Naive thymus-derived CD8-positive, alpha-beta T cell (primary cell): ENCODE measurements around the gene CAVIN3. TPM values are rescaled to one million over a fixed set of nuclear protein-coding genes. Genes with fewer than 3 reads are reported as not detected.
"Not testable (repeated sequence)": the region's sequence is repeated elsewhere in the genome, so short reads cannot be mapped to it uniquely, and the experiment has no call there.

Experiments
- ATAC-seq, 2 donors: fragments of 150-1000 bp; cut with Tn5 transposase in 1 of 2; sonication (Bioruptor Pico), chemical (Tn5 transposase) in 1 of 2; 1 replicate in 1 of 2; 2 replicates in 1 of 2; pipeline ENCODE4 v1.10.0; 2021; ENCODE audit warnings: mild to moderate bottlenecking in 2 of 2, moderate library complexity in 2 of 2
- POLR2A ChIA-PET: fragments of 350-600 bp; sonication (Branson Sonifier 250); formaldehyde crosslinking; loops from one replicate; lab custom pipeline; 2021; ENCODE audit warnings: antibody characterized with exemption; lab: Charles Lee
- DNase-seq, 10 donors: peaks; one replicate each; pipeline versions ENCODE4 v3.0.0 to v3.0.0-alpha.2; 2020 to 2022
- H3K27ac Mint-ChIP-seq, 10 donors: one replicate each; pipeline ENCODE4 v1.8.0; 2020 to 2022; ENCODE audit warnings: mild to moderate bottlenecking in 10 of 10, mixed read lengths in 10 of 10, moderate library complexity in 4 of 10, inconsistent platforms in 1 of 10
- H3K27me3 Mint-ChIP-seq, 5 donors: one replicate each; pipeline ENCODE4 v1.8.0; 2021 to 2022; ENCODE audit warnings: mixed read lengths in 5 of 5
- H3K36me3 Mint-ChIP-seq, 3 donors: one replicate each; pipeline ENCODE4 v1.8.0; 2020 to 2022; ENCODE audit warnings: mixed read lengths in 3 of 3, mild to moderate bottlenecking in 2 of 3, inconsistent platforms in 1 of 3
- H3K4me1 Mint-ChIP-seq, 4 donors: one replicate each; pipeline ENCODE4 v1.8.0; 2021 to 2022; ENCODE audit warnings: mixed read lengths in 4 of 4
- H3K4me3 Mint-ChIP-seq, 10 donors: one replicate each; pipeline ENCODE4 v1.8.0; 2020 to 2022; ENCODE audit warnings: mild to moderate bottlenecking in 10 of 10, mixed read lengths in 10 of 10, moderate library complexity in 6 of 10, inconsistent platforms in 1 of 10
- H3K9me3 Mint-ChIP-seq, 9 donors: one replicate each; pipeline ENCODE4 v1.8.0; 2020 to 2022; ENCODE audit warnings: mixed read lengths in 9 of 9, mild to moderate bottlenecking in 3 of 9, inconsistent platforms in 1 of 9, moderate library complexity in 1 of 9
- polyA plus RNA-seq, 3 donors: library from polyadenylated mRNA; unstranded; fragments of 300-500 nt; fragmentation: Illumina TruSeq; gene quantifications; one replicate each; pipeline ENCODE4 v1.2.3, GENCODE V29; 2021
- total RNA-seq, 8 experiments: library from RNA in 2 of 8; stranded (reverse) in 2 of 8; gene quantifications; one replicate each; pipeline ENCODE4 v1.2.3 and lab custom pipeline; 2021 to 2026

Gene CAVIN3
- total and polyA plus RNA-seq, 5 experiments from 2014 or later: not detected

DNA sequence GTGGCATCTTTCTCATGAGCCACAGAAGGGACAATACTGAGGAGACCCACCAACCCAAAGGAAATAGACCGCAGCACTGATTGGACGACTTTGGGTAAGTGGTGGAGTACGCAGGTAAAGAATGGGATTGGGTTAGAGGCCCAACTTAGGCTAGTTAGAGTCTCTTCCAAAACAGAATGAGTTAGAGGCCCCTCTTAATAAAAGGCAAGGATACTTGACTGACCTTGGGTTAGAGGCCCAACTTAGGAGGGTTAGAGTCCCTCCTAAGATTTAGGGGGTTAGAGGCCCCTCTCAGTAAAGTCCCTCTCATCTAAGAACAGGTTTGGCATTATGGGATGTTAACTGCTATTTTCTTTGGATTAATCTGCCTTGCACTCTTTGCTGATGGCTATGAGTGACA is 36.1 kb downstream of the CAVIN3 start:
- H3K27me3 Mint-ChIP-seq: peaks cover 9 to 64% (median 46%) of the 10 kb centered on the region in 5 donors
- peak overlapping the region in 1 of 10 donors; percentile 5 for H3K4me3 Mint-ChIP-seq
- H3K27ac Mint-ChIP-seq: no peak overlapping the region
- POLR2A ChIA-PET: no interaction called here
- peaks cover 0 to 3% (median 0%) of the 10 kb centered on the region in 9 donors for H3K9me3 Mint-ChIP-seq
- H3K4me1 Mint-ChIP-seq: no peaks in the 10 kb centered on the region
- DNase-seq: no peak
- H3K36me3 Mint-ChIP-seq: no peaks in the 10 kb centered on the region
- ATAC-seq: no peak

DNA sequence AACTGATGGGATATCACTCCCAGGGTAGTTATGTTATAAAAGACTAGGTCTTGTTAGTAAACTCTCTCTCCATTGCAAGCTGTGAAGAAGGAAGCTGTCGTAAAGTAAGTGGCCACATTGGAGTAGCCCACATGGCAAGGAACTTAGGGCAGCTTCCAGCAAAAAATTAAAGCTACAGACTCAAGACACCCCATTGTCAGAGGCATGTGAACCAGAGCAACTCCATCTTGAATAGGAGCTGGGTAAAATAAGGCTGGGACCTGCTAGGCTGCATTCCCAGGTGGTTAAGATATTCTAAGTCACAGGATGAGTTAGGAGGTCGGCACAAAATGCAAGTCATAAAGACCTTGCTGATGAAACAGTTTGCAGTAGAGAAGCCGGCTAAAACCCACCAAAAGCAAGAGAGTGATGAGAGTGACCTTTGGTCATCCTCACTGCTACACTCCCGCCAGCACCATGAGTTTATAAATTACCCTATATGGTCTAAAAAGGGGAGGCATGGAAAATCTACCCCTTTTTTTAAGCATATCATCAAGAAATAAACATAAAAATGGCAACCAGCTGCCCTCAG is 36.8 kb downstream of the CAVIN3 start:
- POLR2A ChIA-PET: no interaction called here
- no peak for ATAC-seq
- Mint-ChIP-seq H3K9me3 (peaks cover 0 to 3% (median 0%) of the 10 kb centered on the region in 9 donors), H3K27ac (no peak overlapping the region), H3K4me1 (no peaks in the 10 kb centered on the region), H3K36me3 (no peaks in the 10 kb centered on the region), H3K4me3 (no peak overlapping the region), H3K27me3 (peaks cover 11 to 64% (median 50%) of the 10 kb centered on the region in 5 donors)
- DNase-seq: no peak

DNA sequence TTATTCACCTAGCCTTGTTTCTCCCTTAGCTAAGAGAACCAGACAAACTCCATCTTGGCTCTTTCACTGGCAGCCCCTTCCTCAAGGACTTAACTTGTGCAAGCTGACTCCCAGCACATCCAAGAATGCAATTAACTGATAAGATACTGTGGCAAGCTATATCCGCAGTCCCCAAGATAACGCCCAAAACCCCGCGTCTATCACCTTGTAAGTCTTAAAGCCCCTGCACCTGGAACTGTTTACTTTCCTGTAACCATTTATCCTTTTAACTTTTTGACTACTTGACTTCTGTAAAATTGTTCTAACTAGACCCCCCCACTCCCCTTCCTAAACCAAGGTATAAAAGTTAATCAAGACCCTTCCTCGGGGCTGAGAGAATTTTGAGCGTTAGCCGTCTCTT is 39.5 kb downstream of the CAVIN3 start:
- DNase-seq, ATAC-seq, POLR2A ChIA-PET, H3K4me1 Mint-ChIP-seq, H3K36me3 Mint-ChIP-seq, H3K27ac Mint-ChIP-seq, H3K4me3 Mint-ChIP-seq: not testable (repeated sequence)
- Mint-ChIP-seq H3K27me3 (peaks cover 15 to 83% (median 60%) of the 10 kb centered on the region in 5 donors), H3K9me3 (peaks cover 0 to 11% (median 0%) of the 10 kb centered on the region in 9 donors)

DNA sequence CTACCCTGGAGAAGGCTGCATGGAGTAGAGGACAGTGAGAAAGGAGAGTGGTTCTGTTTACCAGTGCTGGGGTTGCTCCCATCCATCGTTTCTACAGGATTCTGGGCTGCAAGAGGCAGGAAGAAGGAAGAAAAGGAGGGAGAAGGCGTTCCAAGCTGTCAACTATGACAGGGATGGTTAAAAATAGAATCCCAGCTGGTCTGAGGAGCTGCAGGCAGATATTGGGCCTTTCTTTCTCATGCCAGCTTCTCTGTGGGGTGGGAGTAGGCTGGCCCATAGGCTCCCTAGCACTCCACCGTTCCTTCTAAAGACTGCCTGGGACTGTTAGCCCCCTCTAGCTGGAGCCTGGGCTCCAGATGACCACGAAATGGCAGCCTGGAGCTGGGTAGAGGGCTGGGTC is 47.1 kb downstream of the CAVIN3 start:
- no peak for DNase-seq
- peaks cover 23 to 84% (median 54%) of the 10 kb centered on the region in 5 donors for H3K27me3 Mint-ChIP-seq
- POLR2A ChIA-PET: no interaction called here
- H3K27ac Mint-ChIP-seq: no peak overlapping the region
- H3K36me3 Mint-ChIP-seq: peaks cover 0 to 8% (median 5%) of the 10 kb centered on the region in 3 donors
- peaks cover 0 to 4% (median under 1%) of the 10 kb centered on the region in 4 donors for H3K4me1 Mint-ChIP-seq
- no peak overlapping the region for H3K4me3 Mint-ChIP-seq
- H3K9me3 Mint-ChIP-seq: peaks cover 0 to 11% (median 0%) of the 10 kb centered on the region in 9 donors
- no peak for ATAC-seq

DNA sequence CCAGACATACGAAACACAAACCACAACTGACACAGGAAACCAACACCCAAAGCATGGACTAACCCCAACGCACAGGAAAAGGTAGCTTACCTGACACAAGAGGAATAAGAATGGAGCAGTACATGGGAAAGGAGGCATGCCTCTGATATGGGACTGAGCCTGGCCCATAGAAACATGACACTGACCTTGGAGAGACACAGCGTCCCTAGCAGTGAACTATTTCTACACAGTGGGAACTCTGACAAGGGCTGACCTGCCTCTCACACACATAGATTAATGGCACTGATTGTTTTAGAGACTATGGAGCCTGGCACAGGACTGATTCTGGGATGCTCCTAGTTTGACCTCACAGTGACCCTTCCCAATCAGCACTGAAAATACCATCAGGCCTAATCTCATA is 48.7 kb downstream of the CAVIN3 start:
- H3K27me3 Mint-ChIP-seq: peaks cover 20 to 73% (median 54%) of the 10 kb centered on the region in 5 donors
- H3K4me3 Mint-ChIP-seq: no peak overlapping the region
- ATAC-seq (no peak), DNase-seq (no peak)
- POLR2A ChIA-PET: no interaction called here
- H3K36me3 Mint-ChIP-seq: peaks cover 0 to 8% (median 0%) of the 10 kb centered on the region in 3 donors
- H3K4me1 Mint-ChIP-seq: peaks cover 0 to 4% (median under 1%) of the 10 kb centered on the region in 4 donors
- H3K9me3 Mint-ChIP-seq: peaks cover 0 to 8% (median 0%) of the 10 kb centered on the region in 9 donors
- no peak overlapping the region for H3K27ac Mint-ChIP-seq

- DNase-seq: no peak
- Mint-ChIP-seq H3K36me3 (peaks cover 0 to 4% (median 0%) of the 10 kb centered on the region in 3 donors), H3K27ac (peak overlapping the region in 2 of 10 donors; percentile 11 to 36), H3K4me1 (peaks cover 0 to 4% (median under 1%) of the 10 kb centered on the region in 4 donors), H3K4me3 (peak overlapping the region in 5 of 10 donors; percentile 16 to 65 (median 56)), H3K9me3 (peaks cover 0 to 4% (median 0%) of the 10 kb centered on the region in 9 donors), H3K27me3 (peaks cover 19 to 70% (median 53%) of the 10 kb centered on the region in 5 donors)
- no peak for ATAC-seq
- POLR2A ChIA-PET: no interaction called here
These were observed 49.6 kb downstream of the CAVIN3 start for GRCh38 chr11:6270584-6271246.

- POLR2A ChIA-PET: no interaction called here
- Mint-ChIP-seq H3K9me3 (peaks cover 0 to 4% (median 0%) of the 10 kb centered on the region in 9 donors), H3K4me3 (no peak overlapping the region), H3K4me1 (peaks cover 0 to 4% (median under 1%) of the 10 kb centered on the region in 4 donors), H3K36me3 (peaks cover 0 to 3% (median 0%) of the 10 kb centered on the region in 3 donors), H3K27ac (no peak overlapping the region), H3K27me3 (peaks cover 23 to 70% (median 49%) of the 10 kb centered on the region in 5 donors)
- DNase-seq: no peak
- ATAC-seq: no peak
These were observed 50.3 kb downstream of the CAVIN3 start for GRCh38 chr11:6269994-6270393.

Other genes with a start within 250 kb of the CAVIN3 start
- not detected for gene OR56B4, start 212.8 kb downstream of the CAVIN3 start, total RNA-seq
- gene OR56B4, start 212.8 kb downstream of the CAVIN3 start, polyA plus RNA-seq: under 1 TPM in 1 of 3 donors, not detected in 2; 0.19 TPM
- not detected for gene OR52B2, start 150.2 kb downstream of the CAVIN3 start, total RNA-seq
- not detected for gene OR52B2, start 150.2 kb downstream of the CAVIN3 start, polyA plus RNA-seq
- gene OR52W1, start 121.3 kb downstream of the CAVIN3 start, total RNA-seq: not detected
- gene OR52W1, start 121.3 kb downstream of the CAVIN3 start, polyA plus RNA-seq: not detected
- gene C11orf42, start 114.9 kb downstream of the CAVIN3 start, total RNA-seq: not detected
- gene C11orf42, start 114.9 kb downstream of the CAVIN3 start, polyA plus RNA-seq: not detected
- 10 to 100 TPM; 46.7 to 48.5 TPM for gene FHIP1B, start 85.9 kb downstream of the CAVIN3 start, total RNA-seq
- gene FHIP1B, start 85.9 kb downstream of the CAVIN3 start, polyA plus RNA-seq: 10 to 100 TPM in 2 of 3 donors, 1 to 10 TPM in 1; 9.3 to 14.9 (median 11.4) TPM
- gene CNGA4, start 81.4 kb downstream of the CAVIN3 start, total RNA-seq: 1 to 10 TPM in 1 of 2 experiments, under 1 TPM in 1; 0.70 to 1.2 TPM
- under 1 TPM in 2 of 3 donors, not detected in 1; 0.13 to 0.33 TPM for gene CNGA4, start 81.4 kb downstream of the CAVIN3 start, polyA plus RNA-seq
- not detected for gene CCKBR, start 60.7 kb downstream of the CAVIN3 start, total RNA-seq
- not detected for gene CCKBR, start 60.7 kb downstream of the CAVIN3 start, polyA plus RNA-seq
- gene SMPD1, start 70.0 kb upstream of the CAVIN3 start, total RNA-seq: 10 to 100 TPM; 54.8 to 62.0 TPM
- 10 to 100 TPM; 22.4 to 32.6 (median 31.7) TPM for gene SMPD1, start 70.0 kb upstream of the CAVIN3 start, polyA plus RNA-seq
- 100 to 1,000 TPM; 135 to 141 TPM for gene APBB1, start 98.6 kb upstream of the CAVIN3 start, total RNA-seq
- gene APBB1, start 98.6 kb upstream of the CAVIN3 start, polyA plus RNA-seq: 100 to 1,000 TPM; 115 to 196 (median 146) TPM
- gene HPX, start 120.5 kb upstream of the CAVIN3 start, total RNA-seq: 1 to 10 TPM; 1.6 to 1.7 TPM
- not detected for gene HPX, start 120.5 kb upstream of the CAVIN3 start, polyA plus RNA-seq
- 10 to 100 TPM; 20.7 to 25.9 TPM for gene TRIM3, start 153.4 kb upstream of the CAVIN3 start, total RNA-seq
- gene TRIM3, start 153.4 kb upstream of the CAVIN3 start, polyA plus RNA-seq: 1 to 10 TPM; 1.2 to 2.4 (median 1.8) TPM
- gene ARFIP2, start 160.8 kb upstream of the CAVIN3 start, total RNA-seq: 10 to 100 TPM; 54.6 to 56.1 TPM
- gene ARFIP2, start 160.8 kb upstream of the CAVIN3 start, polyA plus RNA-seq: 10 to 100 TPM; 31.1 to 43.8 (median 38.3) TPM
- gene TIMM10B, start 161.0 kb upstream of the CAVIN3 start, total RNA-seq: 10 to 100 TPM; 69.2 to 71.5 TPM
- gene TIMM10B, start 161.0 kb upstream of the CAVIN3 start, polyA plus RNA-seq: 10 to 100 TPM; 30.5 to 42.7 (median 30.9) TPM
- 10 to 100 TPM; 62.4 to 62.8 TPM for gene DNHD1, start 176.8 kb upstream of the CAVIN3 start, total RNA-seq
- 1 to 10 TPM; 1.0 to 1.9 (median 1.1) TPM for gene DNHD1, start 176.8 kb upstream of the CAVIN3 start, polyA plus RNA-seq